Fibroblast of pulmonary artery (primary cell): Measurements from ENCODE around the gene FBXW11.
A peak's percentile ranks its signal among the peaks of the same experiment; 100 is the strongest.

Source experiments
- DNase-seq: peaks from one replicate; pipeline ENCODE4 v3.0.0-alpha.2; 2010; ENCODE audit warnings: low read depth
- H3K4me3 ChIP-seq: replicated peaks from 2 replicates; pipeline ENCODE4 v1.5.1; 2011; ENCODE audit warnings: low read depth, mild to moderate bottlenecking, control low read depth, low read length, moderate library complexity
- CTCF ChIP-seq: IDR thresholded peaks from 2 replicates; pipeline ENCODE4 v1.5.1; 2011; ENCODE audit warnings: mild to moderate bottlenecking, control low read depth, low read length, inconsistent platforms; ENCODE audit errors: missing control alignments

The FBXW11 gene

GRCh38 chr5:171989276-171989675 lies 17.2 kb downstream of the FBXW11 start:
- H3K4me3 ChIP-seq = no peak overlapping the region
- TF ChIP-seq CTCF = no peak
- no peak for DNase-seq

DNA sequence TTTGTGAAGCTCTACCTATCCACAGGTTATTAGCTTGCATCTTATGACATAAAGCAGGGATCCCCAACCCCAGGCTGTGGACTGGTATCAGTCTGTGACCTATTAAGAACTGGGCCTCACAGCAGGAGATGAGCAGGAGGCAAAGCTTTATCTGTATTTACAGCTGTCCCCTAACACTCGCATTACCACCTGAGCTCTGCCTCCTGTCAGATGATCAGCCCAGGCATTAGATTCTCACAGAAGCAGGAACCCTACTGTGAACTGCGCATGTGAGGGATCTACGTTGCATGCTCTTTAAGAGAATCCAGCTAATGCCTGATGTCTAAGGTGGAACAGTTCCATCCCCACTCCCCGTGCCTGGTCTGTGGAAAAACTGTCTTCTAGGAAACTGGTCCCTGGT lies 19.7 kb downstream of the FBXW11 start:
- TF ChIP-seq CTCF = no peak
- DNase-seq = no peak
- no peak overlapping the region for H3K4me3 ChIP-seq

DNA sequence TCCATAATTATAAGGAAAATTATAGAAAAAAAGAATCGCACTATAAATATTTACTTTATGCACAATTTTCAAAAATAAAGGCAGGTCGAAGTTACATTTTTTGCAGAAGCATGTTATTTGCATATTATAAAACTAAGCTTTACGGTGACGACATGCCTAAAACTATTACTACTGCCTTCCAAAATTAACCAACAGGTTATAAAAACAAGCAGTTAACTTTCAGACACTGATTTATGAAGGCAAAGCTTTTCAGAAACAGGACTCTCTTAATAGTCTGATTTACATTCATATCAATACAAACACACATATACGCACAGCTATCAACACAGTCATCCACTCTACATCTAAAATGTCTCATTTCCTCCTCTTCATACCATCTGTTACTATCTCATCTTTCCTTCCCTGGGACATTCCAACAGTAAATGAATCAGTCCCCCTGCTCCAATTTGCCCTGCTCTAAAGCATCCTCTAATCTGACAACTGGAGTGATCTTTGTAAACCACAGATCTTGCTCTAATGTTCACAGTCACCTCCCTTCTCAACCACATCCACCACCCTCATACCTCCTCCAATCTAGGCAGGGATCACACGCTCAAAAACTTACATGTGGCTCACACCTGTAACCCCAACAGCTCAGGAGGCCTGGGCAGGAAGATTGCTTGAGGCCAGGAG lies 21.6 kb downstream of the FBXW11 start:
- H3K4me3 ChIP-seq = no peak overlapping the region
- TF ChIP-seq CTCF = no peak
- DNase-seq = peak; percentile 65

- no peak overlapping the region for H3K4me3 ChIP-seq
- no peak for TF ChIP-seq CTCF
- no peak for DNase-seq
Measured at GRCh38 chr5:171981847-171982246, 24.6 kb downstream of the FBXW11 start.

GRCh38 chr5:171980792-171981191 lies 25.6 kb downstream of the FBXW11 start:
- no peak for TF ChIP-seq CTCF
- DNase-seq = no peak

GRCh38 chr5:171979606-171980005 lies 26.8 kb downstream of the FBXW11 start:
- TF ChIP-seq CTCF = no peak

More at GRCh38 chr5:171980792-171981191, 25.6 kb downstream of the FBXW11 start:
- H3K4me3 ChIP-seq = no peak overlapping the region

GRCh38 chr5:171978519-171978918 lies 27.9 kb downstream of the FBXW11 start:
- TF ChIP-seq CTCF = no peak
- no peak overlapping the region for H3K4me3 ChIP-seq
- DNase-seq = no peak

More at GRCh38 chr5:171979606-171980005, 26.8 kb downstream of the FBXW11 start:
- DNase-seq = no peak
- H3K4me3 ChIP-seq = no peak overlapping the region
